Right lobe of liver (tissue), 6 donors: ENCODE data around the gene LETM1. TPM values are rescaled to one million over a fixed set of nuclear protein-coding genes. Genes with fewer than 3 reads are reported as not detected.

ENCODE experiments used
- ATAC-seq, 4 donors: fragments of 200-7000 bp; cut with Tn5 transposase; one replicate each; pipeline ENCODE4 v1.9.1; 2020; ENCODE audit warnings: mild to moderate bottlenecking in 4 of 4, moderate library complexity in 4 of 4
- DNase-seq, 3 donors: peaks; one replicate each; pipeline ENCODE4 v3.0.0-alpha.2; 2020
- H3K27ac ChIP-seq, 3 donors: fragments of 200-600 bp; one replicate each; pipeline ENCODE4 v1.8.0; 2022
- H3K27me3 ChIP-seq, 2 donors: fragments of 200-600 bp; one replicate each; pipeline ENCODE4 v1.8.0; 2022
- H3K36me3 ChIP-seq, 4 donors: fragments of 200-600 bp; sonication (generic) in 1 of 4; one replicate each; pipeline versions ENCODE4 v1.5.1 to v1.8.0; 2017 to 2022; ENCODE audit warnings: control low read depth in 1 of 4
- H3K4me1 ChIP-seq, 4 donors: fragments of 200-600 bp; sonication (generic) in 1 of 4; one replicate each; pipeline versions ENCODE4 v1.5.1 to v1.8.0; 2017 to 2022; ENCODE audit warnings: control low read depth in 1 of 4
- H3K4me3 ChIP-seq, 3 donors: fragments of 200-600 bp; one replicate each; pipeline ENCODE4 v1.8.0; 2022
- H3K9me3 ChIP-seq, 4 donors: fragments of 200-600 bp; sonication (generic) in 1 of 4; one replicate each; pipeline versions ENCODE4 v1.5.1 to v1.8.0; 2017 to 2022; ENCODE audit warnings: control low read depth in 1 of 4
- POLR2A ChIP-seq: fragments of 450-650 bp; IDR thresholded peaks from one replicate; pipeline ENCODE4 v1.6.1; 2017; ENCODE audit warnings: antibody characterized with exemption, mild to moderate bottlenecking
- WGBS: methylation state at CpG from one replicate; pipeline ENCODE4 v1.1.6; 2018; ENCODE audit warnings: low coverage, low lambda C conversion rate; ENCODE audit not compliant: insufficient coverage; ENCODE audit errors: missing lambda C conversion rate; 5-methylcytosine and 5-hydroxymethylcytosine counted together
- intact Hi-C, 2 donors: fragments of 100-400 bp; cut with DNase I; formaldehyde crosslinking; loops; one replicate each; pipeline versions ENCODE4 v1.11.2 to v1.14.1; 2022
- total RNA-seq, 6 experiments: library from RNA; depleted of rRNA in 2 of 6; stranded (reverse); fragments of >200 nt in 2 of 6; fragmentation: NEBNext Ultra II Directional in 3 of 6; extraction: Animal tissue kit (Norgen Biotek cat#: 25700) in 3 of 6; gene quantifications; one replicate each; pipeline versions ENCODE4 v1.1.0 to v1.2.4, GENCODE V29; 2016 to 2023
- TF ChIP-seq, protein P1 (sequence below), 4 donors: fragments of 200-600 bp in 3 of 4; fragments of 450-650 bp in 1 of 4; IDR thresholded peaks; one replicate each; pipeline versions ENCODE4 v1.5.1 to v1.8.0; 2016 to 2022; ENCODE audit warnings: antibody characterized with exemption in 4 of 4, mild to moderate bottlenecking in 2 of 4
- donor health status: DM: no; HTN: yes; CAD: no.
- donor health status: DM: no; HTN: no; CAD: no.
- donor health status: DM: no; HTN: no; CAD: no.
- donor health status: DM: no; HTN: yes; CAD: no.
- donor health status: DM: no; HTN: yes; CAD: no.

LETM1 gene
- total RNA-seq, 6 experiments from 2014 or later, result 18.1 to 31.0 (median 25.6) TPM

DNA sequence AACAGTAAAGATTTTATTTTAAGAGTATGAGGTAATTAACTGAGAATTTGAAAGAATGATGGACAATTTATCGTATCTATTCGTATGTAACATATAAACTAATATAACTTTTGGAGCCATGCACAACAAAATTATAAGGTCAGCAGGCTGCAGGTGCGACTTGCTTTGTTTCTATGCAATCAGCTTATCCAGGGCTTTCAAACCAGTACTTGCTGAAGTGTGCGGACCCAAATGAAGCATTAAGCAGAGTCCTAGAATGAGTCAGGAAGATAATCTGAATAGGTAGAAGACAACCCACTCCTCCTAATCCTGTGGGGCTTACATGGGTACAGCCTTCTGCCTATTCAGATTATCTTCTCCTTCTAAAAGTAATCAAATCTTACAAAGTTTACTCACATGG lies 17.3 kb upstream of the LETM1 start:
- H3K36me3 ChIP-seq, result no peaks in the 10 kb centered on the region
- no peak for ATAC-seq
- 80% methylated on average over 4 of the region's 4 CpGs for WGBS
- TF ChIP-seq, protein P1, sequence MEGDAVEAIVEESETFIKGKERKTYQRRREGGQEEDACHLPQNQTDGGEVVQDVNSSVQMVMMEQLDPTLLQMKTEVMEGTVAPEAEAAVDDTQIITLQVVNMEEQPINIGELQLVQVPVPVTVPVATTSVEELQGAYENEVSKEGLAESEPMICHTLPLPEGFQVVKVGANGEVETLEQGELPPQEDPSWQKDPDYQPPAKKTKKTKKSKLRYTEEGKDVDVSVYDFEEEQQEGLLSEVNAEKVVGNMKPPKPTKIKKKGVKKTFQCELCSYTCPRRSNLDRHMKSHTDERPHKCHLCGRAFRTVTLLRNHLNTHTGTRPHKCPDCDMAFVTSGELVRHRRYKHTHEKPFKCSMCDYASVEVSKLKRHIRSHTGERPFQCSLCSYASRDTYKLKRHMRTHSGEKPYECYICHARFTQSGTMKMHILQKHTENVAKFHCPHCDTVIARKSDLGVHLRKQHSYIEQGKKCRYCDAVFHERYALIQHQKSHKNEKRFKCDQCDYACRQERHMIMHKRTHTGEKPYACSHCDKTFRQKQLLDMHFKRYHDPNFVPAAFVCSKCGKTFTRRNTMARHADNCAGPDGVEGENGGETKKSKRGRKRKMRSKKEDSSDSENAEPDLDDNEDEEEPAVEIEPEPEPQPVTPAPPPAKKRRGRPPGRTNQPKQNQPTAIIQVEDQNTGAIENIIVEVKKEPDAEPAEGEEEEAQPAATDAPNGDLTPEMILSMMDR (IDR thresholded peaks at IDR 0.05), result no peak
- no peak for TF ChIP-seq POLR2A
- H3K27ac ChIP-seq, result no peak overlapping the region
- no peak for DNase-seq
- intact Hi-C loops, result no loop called here
- H3K9me3 ChIP-seq, result no peaks in the 10 kb centered on the region
- no peak overlapping the region for H3K4me3 ChIP-seq
- H3K27me3 ChIP-seq, result no peaks in the 10 kb centered on the region
- peaks cover 0 to 16% (median 6%) of the 10 kb centered on the region in 4 donors for H3K4me1 ChIP-seq

DNA sequence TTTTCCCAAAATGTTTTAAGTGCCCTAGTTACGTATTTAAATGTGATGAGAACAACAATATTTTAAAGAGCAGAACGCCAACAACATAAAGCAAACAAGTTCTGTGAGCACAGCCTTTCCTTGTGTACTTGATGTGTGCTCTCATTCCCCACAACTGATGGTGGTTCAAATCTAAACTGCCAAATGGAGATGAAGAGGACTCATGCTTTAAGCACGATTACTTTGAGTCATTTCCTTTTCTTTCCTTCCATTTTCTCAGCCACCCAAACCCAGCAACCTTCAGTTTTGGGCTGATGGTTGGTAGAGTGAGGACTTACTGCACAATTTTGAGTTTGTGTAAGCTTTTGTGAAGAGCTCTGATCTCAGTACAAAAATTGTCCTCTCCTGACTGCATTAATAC lies 16.9 kb upstream of the LETM1 start:
- WGBS, result 45% methylated on average over 3 of the region's 3 CpGs
- intact Hi-C loops, result no loop called here
- DNase-seq, result no peak
- Histone ChIP-seq H3K27me3 (no peaks in the 10 kb centered on the region), H3K4me3 (no peak overlapping the region), H3K27ac (no peak overlapping the region), H3K36me3 (no peaks in the 10 kb centered on the region), H3K4me1 (peaks cover 0 to 16% (median 6%) of the 10 kb centered on the region in 4 donors), H3K9me3 (no peaks in the 10 kb centered on the region)
- no peak for ATAC-seq
- TF ChIP-seq, protein P1 (IDR thresholded peaks at IDR 0.05), result no peak
- no peak for TF ChIP-seq POLR2A

DNA sequence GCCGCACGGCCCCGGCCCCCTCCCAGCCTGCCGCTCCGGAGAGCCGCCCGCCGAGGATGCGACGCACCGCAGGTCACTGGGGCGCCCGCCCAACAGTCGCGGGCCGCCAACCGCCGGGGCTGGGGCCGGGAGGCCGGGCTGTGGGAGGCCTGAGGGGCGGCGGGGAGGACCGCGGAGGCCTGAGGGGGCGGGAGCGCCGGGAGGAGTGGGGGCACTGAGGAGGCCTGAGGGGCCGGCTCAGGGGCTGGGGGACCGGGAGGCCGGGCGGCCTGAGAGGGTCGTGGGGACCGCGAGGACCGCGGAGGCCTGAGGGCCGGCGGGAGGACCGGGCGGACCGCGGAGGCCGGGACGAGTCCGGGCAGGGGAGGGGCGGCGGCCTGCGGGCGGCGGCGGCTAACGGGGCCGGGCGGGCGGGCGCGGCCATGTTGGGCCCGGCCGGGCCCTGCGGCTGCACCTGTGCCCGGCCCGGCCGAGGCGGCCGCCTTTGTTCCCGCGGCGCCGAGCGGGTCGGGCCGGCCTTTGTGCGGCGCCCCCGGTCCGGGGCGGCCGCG lies 15.6 kb upstream of the LETM1 start:
- peak overlapping the region; percentile 71 to 85 (median 71) for H3K4me3 ChIP-seq
- intact Hi-C loops, result no loop called here
- peak in 1 of 3 donors; percentile 69 for DNase-seq

DNA sequence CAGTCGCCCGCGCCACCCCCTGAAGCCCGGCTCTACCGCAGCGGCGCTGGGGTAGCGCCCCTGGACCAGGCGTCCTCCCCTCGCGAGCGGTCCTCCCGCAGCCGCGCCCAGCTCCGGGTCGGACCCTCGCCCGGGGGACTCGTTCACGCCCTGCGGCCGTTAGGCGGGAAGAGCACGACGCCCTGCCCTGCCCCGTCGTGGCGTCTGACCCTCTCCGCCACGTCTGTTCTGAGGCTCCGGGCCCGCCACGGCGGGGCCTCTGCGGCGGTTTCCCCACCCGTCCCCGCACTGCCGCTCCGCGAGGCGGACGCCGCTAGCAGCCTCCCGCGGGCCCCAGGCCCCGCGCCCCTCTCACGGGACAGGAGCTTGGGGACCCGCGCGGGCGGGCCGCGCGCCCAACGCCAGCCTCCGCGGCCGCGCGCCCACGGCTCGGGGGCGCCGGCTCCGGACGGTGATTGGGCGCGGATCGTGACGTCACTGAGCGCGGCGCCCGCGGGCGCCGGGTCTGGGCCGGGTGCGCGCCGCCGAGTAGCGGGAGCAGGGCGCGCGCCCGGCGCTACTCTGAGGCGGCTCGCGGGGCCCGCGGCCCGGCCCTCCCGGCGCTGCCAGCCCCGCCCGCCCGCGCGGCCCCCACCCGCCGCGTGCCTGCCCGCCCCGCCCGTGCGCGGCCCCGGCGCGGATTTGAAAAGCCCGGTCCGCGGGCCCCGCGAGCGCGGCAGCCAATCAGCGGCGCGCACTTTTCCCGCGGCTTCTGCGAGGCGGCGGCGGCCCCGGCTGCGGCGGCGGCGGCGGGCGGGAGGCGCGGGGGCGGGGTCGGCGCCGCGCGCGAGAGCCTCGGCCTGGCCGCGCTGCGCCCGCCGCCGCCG lies 14.9 kb upstream of the LETM1 start, which contains the start of gene NSD2:
Gene NSD2 (plus strand): TSS at position 816 of the 866 bp plus-strand sequence. CDS start 29,262 bp downstream, outside the sequence.
- peaks cover 0 to 16% (median 6%) of the 10 kb centered on the region in 4 donors for H3K4me1 ChIP-seq
- H3K9me3 ChIP-seq, result no peaks in the 10 kb centered on the region
- peak within 1 kb of the TSS; percentile 73 to 86 (median 85) for H3K4me3 ChIP-seq
- H3K36me3 ChIP-seq, result no peaks in the 10 kb centered on the region
- peak; percentile 92 to 93 (median 93) for DNase-seq
- H3K27me3 ChIP-seq, result no peaks in the 10 kb centered on the region
- intact Hi-C loops, result no loop called here
- TF ChIP-seq, protein P1 (IDR thresholded peaks at IDR 0.05), result no peak
- peak; percentile 87 for TF ChIP-seq POLR2A
- H3K27ac ChIP-seq, result peak within 1 kb of the TSS; percentile 88 to 97 (median 97)
- WGBS, result 0% methylated on average over 21 of the region's 155 CpGs
- peak; percentile 79 to 86 (median 82) for ATAC-seq

More for the DNA sequence above, 15.6 kb upstream of the LETM1 start:
- TF ChIP-seq, protein P1 (IDR thresholded peaks at IDR 0.05), result no peak
- TF ChIP-seq POLR2A, result no peak
- ATAC-seq, result peak in 1 of 4 donors; percentile 3
- Histone ChIP-seq H3K9me3 (no peaks in the 10 kb centered on the region), H3K27me3 (no peaks in the 10 kb centered on the region), H3K4me1 (peaks cover 0 to 16% (median 6%) of the 10 kb centered on the region in 4 donors), H3K36me3 (no peaks in the 10 kb centered on the region), H3K27ac (peak overlapping the region in 2 of 3 donors; percentile 51 to 65)
- 0% methylated on average over 6 of the region's 79 CpGs for WGBS
